NCI-H1105 (cell line): ENCODE measurements around the gene PRR7.

ENCODE experiments used
- DNase-seq: peaks from one replicate; lab custom pipeline; 2025; lab: John Stamatoyannopoulos, UW

PRR7 gene

DNA sequence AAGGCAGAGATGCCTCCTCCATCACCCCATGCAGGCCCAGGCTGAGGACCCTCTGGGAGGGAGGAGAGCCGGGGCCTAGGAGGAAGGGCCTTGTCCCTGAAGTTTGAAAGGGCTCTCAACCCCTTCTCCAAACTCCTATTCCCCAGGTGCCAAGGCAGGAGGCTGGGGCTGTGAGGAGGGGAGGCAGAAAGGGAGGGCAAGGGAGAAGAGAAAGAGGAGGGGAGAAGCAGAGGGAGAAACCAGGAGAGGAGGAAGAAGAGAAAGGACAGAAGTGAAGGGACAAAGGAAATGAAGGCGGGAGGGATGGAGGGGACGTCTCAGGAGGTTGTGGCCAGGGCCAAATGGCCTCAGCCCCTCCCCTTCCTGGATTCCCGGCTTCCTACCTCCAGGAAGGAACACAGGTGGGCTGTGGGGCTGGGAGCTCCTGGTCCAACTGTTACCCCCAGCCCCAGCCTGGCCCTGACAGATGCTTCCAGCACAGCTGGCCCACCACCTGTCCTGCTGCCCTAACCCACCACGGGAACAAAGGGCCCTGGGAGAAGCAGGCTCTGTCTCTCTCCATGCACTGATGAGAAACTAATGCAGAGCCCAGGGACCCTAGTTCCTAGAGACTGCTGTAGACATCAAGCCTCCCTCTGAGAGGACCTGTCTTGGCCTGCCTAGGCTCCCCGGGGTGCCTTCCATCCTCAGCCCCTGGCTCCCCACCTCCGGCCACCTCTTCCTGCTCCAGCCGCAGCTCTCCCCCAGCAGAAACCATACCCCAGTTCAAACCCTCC is 23.3 kb downstream of the PRR7 start:
- DNase-seq: no peak

DNA sequence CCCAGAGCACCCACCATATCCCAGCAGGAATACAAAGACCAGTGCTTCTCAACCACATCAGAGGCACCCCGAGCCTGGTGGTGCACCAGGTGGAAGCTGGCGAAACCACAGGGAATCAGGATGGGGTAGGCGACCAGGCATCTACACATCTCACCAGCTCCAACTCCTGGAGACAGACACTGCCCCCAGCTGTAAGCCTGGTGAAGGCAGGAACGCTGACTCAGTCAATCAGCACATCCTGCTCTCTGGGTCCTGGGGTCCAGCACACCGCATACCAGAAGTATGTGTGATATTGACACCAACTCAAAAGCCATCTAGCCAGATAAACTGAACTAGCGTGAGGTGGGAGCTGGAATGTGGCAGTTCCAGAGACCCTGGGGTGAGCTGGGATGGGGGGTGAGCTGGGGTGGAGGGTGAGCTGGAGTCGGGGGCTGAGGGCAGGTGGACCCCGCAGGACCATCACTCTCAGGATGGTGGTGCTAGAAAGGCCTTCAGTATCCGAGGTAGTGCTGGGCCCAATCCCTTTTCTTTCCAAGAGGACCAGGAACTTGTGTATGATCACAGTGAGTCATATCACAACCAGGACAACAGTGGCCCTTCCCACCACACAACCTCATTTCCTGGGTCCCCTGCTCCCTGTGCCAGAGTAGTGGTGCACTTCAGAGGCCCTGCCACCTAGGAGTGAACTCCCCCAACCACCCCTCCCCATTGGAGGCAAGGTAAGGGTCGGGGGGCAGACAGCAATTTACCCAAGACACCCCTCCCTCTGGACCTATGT is 24.3 kb downstream of the PRR7 start:
- DNase-seq: no peak

DNA sequence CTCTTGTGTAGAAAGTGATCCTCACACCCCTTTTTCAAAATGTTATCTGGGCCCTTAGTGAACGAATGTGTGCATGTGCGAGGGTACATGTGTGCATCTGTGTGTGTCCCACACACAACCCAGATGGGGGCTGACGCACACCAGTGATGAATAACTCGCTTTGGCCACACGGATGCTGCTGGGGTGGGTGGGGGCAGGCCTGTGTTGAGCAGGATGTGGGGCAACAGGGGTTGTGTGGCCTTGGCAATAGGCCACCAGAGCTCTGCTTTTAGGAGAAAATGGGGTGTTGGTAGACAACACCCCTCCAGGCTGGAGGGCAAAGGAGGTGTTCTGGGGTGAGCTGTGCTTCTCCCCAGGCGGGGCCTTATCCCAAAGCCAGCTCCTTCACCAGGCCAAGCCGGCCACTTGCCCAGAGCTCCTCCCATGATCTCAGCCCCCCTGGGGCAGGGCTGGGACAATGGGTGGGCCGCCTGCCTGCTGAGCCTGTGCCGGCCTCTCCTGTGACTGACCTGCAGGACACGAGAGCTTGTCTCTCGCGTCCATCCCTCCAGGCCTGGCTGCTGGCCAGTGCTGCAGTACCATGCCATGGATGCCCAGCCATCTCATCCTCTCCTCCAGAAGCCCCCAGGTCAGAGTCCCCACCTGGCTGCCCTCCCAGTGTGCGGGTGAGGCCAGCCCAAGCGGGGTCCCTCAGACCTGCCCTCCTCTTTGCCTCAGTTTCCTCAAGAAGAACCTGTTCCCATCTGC is 25.2 kb downstream of the PRR7 start:
- DNase-seq: no peak

DNA sequence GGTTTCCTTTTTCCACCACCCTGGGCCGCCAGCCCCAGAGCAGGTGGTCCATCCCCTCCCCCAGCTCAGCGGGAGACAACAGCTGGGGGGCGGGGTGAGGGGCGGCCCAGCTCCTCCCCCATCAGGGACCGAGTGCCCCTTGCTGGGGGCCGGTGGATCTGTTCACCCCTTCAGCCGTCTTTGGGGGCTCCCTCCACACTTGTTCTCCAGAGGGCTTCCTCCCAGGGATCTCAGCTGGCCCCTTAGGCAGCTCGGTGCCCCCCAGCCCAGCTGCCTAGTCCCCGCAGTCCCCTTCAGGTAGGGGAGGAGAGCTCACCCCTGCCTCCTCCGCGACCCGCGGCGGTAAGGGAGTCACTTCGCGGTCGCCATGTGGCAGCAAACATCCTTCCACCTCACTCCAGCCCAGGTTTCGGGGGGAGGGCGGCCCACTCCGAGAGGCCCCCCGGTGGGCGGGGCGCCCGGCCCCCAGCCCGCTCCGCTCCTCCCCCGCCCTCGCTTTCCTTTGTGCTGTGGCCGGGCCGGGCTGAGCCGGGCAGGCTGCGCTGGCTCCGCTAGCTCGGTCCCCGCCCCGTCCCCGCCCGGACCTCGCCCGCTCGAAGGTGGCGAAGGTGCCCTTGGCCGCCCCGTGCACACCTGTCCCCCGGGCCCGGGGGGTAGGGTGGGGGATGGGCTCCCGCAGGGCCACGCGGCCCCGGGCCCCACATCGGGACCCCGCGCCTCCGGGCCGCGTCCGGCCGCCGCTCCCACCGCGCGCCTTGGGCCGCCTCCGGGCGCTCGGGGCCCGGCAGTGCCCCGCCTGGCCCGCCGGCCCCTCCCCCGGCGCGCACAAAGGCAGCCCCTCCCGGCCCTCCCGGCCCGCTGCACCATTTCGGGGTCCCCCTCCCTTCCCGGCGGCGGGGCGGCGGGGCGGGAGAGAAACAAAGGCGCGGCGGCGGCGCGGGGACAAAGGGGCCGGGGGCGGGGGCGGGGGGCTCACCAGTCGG is 26.1 kb downstream of the PRR7 start:
- DNase-seq: peak; percentile 38

DNA sequence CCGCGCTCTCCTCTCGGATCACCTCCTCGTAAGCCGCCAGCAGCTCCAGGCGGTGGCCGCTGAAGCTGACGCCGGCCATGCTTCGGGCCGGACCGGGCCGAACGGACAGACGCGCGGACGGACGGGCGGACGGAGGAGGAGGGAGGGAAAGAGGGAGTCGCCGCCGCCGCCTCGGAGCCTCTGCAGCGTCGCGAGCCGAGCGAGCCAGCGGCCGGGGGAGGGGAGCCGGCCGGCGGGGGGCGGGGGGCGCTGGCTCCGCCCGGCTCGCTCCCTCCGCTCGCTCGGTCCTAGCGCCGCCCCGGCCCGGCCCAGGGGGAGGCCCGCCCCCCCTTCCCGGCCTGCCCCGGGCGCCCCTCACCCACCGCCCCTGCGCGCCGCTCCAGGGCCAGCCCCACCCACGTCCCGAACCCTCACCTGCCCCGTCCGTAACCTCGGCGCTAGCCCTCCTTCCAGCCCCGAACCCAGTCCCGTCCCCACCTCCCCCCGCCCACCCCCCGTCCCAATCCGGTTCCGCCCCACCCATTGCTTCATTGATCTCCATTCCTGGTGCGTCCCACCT is 26.9 kb downstream of the PRR7 start, which contains the start of gene DBN1:
Gene DBN1 (minus strand): TSS at position 192 of the 559 bp plus-strand sequence. CDS start 113 bp downstream, at position 79.
- DNase-seq: peak; percentile 42

DNA sequence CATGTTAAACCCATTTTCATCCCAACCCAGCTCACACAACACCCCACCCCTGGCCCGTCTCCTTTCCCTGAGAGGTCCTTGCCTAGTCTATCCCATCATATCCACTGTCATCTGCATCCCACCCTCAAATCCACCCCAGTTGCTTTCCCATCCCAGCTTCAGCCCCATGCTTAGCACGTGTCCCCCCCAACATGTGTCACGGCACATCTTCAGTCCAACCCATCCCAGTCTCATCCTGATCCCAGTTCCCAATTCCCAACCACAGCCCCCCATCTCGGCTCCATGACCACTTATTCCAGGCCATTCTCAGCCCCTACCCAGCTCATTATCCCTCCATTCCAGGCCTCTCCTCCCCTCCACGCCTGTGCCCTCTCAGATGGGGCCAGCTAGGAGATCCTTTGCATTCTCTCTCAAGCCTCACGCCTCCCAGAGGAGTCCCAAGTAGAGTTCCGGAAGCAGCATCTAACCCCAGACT is 27.4 kb downstream of the PRR7 start:
- DNase-seq: no peak

DNA sequence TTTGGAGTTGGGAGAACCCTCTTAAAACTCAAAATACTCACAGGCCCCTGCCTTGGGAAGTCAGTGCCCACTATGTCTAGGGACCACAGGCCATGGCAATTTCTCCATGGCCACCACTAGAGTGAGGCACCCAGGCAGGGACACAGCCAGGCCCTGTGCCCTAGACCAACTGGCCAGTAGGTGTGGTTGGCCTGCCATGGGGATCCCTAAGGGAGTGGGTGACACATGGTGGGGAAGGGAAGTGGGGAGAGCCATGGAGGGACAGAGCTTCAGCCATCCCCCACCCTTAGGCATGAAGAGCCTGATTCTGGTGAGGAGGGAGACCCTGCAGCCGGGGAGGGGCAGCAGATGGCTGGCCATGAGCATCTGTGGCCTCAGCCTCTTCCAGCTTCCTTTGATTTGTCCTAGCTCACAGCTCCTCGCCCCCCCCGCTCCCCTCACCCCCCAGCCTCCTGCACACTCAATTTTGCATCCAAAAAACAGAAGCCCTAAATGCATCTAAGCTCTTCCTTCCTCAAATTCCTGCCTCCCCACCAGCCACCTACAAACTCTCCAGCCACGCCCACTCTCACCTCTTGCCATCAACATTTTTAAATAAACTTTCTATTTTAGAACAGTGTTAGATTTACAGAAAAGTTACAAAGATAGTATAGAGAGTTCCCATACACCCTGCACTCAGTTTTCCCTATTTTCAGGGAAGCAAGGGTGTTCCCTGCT is 28.4 kb downstream of the PRR7 start:
- DNase-seq: no peak

DNA sequence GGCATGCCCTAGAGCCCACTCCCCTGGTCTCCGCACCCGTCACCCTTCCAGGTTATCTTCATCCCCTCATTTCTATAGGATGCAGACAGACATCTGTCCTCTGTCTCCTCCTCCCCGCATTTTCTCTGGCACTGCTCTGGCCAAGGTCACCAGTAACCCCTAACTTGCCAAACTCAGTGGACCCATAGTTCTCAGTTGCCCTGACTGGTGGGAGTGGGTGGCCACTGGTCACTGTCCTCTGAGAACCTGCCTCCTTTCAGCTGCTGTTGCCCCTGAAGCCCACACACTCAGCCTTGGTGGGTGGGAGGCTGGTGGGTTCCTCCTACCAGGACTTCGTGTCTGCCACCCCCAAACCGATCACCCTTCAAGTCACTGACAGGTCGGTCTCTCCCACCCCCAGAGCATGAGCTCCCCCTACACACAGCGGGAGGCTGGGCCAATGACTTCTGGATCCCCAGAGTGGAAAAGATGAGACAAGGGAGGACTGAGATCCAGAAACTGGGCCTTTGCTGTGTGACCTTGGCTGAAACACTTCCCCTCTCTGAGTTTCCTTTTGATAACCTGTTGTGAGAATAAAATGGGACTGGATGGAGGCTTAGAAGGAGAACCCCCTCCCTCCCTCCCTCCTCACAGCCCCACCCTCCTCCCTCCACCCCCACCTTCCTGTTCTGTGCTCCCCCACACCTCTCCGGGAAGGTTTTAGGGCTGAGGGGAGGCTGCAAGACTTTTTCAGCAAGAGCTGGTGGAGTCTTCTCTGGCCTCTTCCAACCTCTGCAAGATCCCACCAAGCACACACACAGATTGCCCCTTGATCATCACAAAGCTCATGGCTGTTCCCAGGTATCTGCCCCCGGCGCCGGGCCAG is 29.2 kb downstream of the PRR7 start:
- no peak for DNase-seq

DNA sequence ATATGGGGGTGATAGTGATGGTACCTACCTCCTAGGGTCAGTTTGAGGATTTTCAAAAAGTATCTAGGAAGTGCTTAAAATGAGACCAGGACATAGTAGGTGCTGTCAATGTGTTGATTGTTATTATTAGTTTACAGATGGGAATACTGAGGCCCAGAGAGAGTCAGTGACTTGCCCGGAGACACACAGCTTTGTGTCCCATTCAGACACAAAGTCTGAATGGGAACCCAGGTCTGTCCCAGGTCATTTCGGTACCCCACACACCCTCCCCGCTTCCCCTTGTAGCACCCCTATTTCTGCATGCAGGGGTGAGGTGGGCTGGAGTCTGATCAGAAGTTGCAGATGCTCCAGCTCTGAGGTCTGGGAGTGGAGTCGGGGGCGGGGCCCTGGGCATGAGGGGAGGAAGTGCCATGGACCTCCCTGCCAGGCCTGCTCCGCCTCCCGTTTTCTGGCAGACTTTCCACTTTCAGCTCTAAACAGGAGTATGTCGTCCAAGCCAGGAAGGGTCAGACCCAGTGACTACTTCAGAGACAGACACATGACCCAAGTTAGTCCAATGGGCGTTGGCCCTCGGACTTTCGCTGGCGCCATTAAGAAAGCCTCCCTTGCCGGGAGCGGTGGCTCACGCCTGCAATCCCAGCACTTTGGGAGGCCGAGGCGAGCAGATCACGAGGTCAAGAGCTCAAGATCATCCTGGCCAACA is 30.1 kb downstream of the PRR7 start:
- no peak for DNase-seq

DNA sequence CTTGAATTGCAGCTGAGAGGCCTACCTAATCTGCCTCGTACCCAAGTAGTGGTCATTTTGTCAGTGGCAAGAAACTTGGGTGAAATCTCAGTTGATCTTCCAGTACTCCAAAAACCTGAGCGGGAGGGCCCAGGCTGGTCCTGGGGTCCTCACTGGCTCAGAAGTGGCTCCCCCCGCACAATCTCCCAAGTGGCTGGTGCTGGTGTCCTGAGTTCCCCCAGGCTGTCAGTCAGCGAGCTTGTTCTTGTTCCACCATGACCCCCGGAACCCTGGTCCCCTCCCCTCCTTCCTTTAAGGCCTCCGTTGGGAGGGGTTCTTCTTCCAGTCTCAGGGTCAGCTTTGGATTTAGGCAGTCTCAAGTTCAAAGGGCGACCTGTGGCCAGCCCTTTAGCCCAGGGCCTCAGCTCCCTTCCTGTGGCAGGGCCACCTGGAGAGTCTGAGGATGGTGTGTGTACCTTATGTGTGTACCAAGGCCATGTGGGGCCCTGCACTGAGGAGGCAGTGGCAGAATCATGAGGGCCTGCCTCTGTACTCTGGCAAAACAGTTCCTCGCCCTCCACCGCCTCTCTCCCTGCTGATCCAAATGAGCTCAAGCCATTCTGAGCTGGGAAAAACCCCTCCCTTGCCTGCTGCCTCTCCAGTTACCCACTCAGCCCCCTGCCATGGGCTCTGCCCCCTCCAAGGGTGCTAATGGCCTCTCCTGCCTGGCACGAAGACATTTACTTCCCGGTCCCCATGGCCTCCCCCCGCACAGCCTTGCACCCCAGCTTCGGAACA is 31.3 kb downstream of the PRR7 start:
- no peak for DNase-seq

DNA sequence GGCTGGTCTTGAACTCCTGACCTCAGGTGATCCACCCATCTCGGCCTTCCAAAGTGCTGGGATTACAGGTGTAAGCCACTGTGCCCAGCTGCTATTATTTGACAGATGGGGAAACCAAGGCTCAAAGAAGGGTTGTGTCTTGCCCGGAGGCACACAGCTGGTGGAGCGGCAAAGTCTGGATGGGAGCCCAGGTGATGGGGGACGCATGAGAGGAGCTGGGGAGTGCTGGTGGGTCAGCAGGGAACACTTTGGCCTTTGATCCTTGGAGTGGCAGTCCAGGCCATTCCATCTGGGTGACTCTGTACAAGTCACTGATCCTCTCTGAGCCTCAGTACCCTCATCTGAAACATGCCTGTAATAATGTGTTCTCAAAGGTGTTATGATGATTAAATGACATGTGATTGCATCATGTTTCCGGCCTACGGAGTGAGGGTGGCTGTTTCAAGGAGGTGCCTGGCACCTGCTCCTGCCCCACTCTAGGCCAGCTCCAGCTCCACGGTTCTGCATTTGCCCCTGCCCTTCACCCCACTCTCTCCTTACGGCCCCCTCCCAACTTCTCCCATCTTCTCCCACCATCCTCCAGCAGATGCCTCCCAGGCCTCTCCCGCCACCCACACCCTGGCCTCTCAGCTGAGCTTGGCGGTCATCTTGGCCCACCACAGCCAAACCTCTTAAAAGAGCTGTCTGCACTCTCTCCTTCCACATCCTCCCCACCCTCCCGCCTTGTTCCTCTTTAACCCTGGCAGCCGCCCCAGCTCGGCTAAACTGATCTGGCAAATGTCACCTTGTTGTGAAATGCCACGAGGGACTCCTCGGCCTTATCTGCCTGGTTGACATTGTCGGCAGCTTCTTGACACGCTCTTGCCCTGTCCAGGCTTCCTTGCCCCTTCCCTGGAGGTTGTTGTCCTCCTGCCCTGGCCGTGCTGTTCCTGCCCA is 32.4 kb downstream of the PRR7 start:
- DNase-seq: no peak

DNA sequence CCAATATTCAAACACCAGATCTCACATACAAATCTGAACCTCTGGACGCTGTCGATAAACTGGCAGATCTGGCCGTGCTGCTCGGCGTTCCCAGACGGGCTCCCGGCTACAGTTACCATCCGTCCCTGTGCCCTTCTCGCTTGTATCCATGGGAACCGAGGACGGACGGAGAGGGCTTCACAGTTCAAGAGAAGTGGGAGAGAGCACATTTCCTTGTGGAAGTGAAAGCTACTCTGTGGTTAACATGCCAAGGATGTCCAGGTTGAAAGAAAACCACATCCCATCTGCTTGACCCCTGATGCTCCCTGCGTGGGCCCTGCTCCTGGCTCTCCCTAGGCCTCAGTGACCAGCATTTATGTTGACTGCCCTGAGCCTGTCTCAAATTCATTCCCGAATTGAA is 33.2 kb downstream of the PRR7 start:
- DNase-seq: no peak

DNA sequence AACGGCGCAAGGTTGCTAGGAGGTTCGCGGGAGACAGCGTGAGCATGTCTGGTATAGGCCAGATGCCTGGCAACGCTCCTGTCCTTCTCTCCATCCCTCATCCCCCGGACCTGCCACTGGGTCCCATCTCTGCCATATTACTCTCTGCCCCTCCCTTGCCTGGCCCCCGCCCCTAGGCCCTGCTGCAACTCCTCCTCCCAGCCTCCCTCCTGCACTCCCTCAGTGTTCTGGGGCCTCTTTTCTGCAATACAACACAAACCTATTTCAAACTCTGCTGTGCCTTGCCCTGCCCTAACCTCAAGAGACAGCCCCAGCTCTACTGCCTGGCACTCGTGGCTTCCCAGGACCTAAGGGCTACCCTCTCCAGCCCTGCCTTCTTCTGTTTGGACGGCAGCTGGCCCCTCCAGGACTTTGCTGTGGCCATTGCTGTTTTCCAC is 35.8 kb downstream of the PRR7 start:
- DNase-seq: no peak

DNA sequence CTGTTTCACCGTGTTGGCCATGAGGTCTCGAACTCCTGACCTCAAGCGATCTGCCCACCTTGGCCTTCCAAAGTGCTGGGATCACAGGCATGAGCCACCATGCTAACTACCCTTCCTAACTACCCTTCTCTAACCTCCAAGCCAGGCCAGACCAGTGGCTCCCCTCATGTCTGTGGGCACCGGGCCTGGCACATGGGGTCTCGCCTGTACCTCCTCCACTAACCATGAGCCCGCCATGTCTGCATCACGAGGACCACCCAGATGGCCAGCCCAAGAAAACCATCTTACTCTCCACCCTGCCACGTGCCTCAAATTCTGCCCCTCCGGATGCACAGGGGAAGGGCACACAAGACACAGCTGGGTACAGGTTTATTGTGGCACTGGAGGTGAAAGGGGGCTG is 36.4 kb downstream of the PRR7 start:
- DNase-seq: no peak

DNA sequence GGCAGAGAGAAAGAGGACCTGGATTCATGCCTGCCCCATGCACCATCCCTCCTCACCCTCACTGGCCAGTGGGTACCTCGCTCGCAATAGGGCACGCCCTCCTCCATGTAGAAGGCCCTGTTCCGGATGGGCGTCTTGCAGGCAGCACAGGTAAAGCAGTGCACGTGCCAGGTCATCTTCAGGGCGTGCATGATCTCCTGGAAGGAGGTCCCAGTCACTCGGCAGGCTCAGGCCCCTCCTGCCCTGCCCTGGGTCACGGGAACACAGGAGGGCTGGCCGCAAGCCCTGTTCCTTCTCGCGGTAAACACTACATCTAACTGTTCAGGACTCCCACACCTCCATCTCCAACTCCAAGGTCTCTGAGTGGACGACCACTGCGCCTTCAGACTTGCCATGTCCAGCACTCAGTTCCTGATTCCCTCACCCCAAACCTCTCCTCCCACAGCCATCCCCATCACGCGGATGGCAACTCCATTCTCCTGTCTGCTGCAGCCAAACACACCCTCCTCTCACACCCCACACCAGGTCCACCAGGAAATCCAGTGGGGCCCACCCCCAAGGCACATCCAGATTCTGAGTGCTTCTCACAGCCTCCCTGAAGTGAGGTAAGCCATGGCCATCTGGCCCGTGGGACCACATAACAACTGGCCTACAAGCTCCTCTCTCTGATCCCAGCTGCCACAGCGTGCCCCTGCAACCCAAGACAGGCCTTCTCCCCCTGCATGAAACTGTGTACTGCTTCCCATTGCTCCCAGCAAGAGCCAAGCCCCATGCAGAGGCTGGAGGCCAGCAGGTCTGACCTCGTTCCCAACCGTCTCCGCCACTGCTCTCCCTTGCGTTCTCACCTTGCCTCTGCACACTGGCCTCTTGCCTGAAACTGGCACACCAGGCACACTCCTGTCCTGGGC is 37.6 kb downstream of the PRR7 start:
- no peak for DNase-seq
